Thyroid gland (tissue), 4 donors: ENCODE measurements around the gene MICAL3.
"Not testable (repeated sequence)": the region's sequence is repeated elsewhere in the genome, so short reads cannot be mapped to it uniquely, and the experiment has no call there.

ENCODE experiments used
- POLR2A ChIP-seq, 2 donors: fragments of 450-650 bp; IDR thresholded peaks; one replicate each; pipeline ENCODE4 v1.6.1; 2017; ENCODE audit warnings: antibody characterized with exemption in 2 of 2, mild to moderate bottlenecking in 2 of 2, moderate library complexity in 1 of 2
- TF ChIP-seq, protein P1 (sequence below), 6 experiments: fragments of 200-600 bp in 3 of 6; fragments of 450-650 bp in 3 of 6; sonication (generic) in 3 of 6; IDR thresholded peaks; one replicate each; pipeline ENCODE4 v1.5.1; 2016 to 2019; ENCODE audit warnings: antibody characterized with exemption in 6 of 6, mild to moderate bottlenecking in 2 of 6, inconsistent platforms in 1 of 6, moderate library complexity in 1 of 6

DNA sequence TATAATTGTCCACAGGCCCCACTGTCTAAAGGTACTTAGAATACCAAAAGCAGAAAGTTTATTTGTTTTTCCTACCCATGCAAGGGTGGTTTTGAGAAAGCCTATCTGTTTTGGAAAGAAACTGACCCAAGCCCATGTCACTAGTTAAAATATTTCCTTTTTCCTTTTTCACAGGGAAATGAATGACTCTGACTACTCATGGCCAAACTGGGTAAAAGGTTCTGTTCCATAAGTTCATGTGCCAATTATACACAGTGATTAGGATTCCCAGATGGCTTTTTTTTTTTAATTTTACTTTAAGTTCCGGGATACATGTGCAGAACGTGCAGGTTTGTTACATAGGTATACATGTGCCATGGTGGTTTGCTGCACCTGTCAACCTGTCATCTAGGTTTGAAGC lies 31.4 kb downstream of the MICAL3 start:
- TF ChIP-seq, protein P1, sequence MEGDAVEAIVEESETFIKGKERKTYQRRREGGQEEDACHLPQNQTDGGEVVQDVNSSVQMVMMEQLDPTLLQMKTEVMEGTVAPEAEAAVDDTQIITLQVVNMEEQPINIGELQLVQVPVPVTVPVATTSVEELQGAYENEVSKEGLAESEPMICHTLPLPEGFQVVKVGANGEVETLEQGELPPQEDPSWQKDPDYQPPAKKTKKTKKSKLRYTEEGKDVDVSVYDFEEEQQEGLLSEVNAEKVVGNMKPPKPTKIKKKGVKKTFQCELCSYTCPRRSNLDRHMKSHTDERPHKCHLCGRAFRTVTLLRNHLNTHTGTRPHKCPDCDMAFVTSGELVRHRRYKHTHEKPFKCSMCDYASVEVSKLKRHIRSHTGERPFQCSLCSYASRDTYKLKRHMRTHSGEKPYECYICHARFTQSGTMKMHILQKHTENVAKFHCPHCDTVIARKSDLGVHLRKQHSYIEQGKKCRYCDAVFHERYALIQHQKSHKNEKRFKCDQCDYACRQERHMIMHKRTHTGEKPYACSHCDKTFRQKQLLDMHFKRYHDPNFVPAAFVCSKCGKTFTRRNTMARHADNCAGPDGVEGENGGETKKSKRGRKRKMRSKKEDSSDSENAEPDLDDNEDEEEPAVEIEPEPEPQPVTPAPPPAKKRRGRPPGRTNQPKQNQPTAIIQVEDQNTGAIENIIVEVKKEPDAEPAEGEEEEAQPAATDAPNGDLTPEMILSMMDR (IDR thresholded peaks at IDR 0.05): not testable (repeated sequence)
- TF ChIP-seq POLR2A (IDR thresholded peaks at IDR 0.05): not testable (repeated sequence)
